Natural killer cell (primary cell): ENCODE measurements around the gene SMIM20. TPM values are rescaled to one million over a fixed set of nuclear protein-coding genes. Genes with fewer than 3 reads are reported as not detected.

ENCODE experiments used
- ATAC-seq, 3 donors: fragments of 150-1000 bp in 2 of 3; fragments of 200-7000 bp in 1 of 3; cut with Tn5 transposase; 1 replicate in 1 of 3; 2 replicates in 2 of 3; pipeline ENCODE4 v1.10.0; 2021; ENCODE audit warnings: mild to moderate bottlenecking in 2 of 3, moderate library complexity in 2 of 3
- DNase-seq, 2 donors: peaks; one replicate each; pipeline versions ENCODE4 v3.0.0 to v3.0.0-alpha.2; 2013 to 2021; ENCODE audit warnings: mixed read lengths in 1 of 2
- H3K27ac ChIP-seq: one replicate; pipeline ENCODE4 v1.5.1; 2013; ENCODE audit warnings: mild to moderate bottlenecking, low read length
- H3K27me3 ChIP-seq: one replicate; pipeline ENCODE4 v1.6.1; 2013; ENCODE audit warnings: low read length; ENCODE audit not compliant: control insufficient read depth, insufficient read depth
- H3K36me3 ChIP-seq: one replicate; pipeline ENCODE4 v1.6.1; 2013; ENCODE audit warnings: low read length; ENCODE audit not compliant: control insufficient read depth, insufficient read depth
- H3K4me1 ChIP-seq: one replicate; pipeline ENCODE4 v1.6.1; 2013; ENCODE audit warnings: low read length; ENCODE audit not compliant: control insufficient read depth, insufficient read depth
- H3K4me3 ChIP-seq: one replicate; pipeline ENCODE4 v1.5.1; 2013; ENCODE audit warnings: low read length
- H3K9me3 ChIP-seq: one replicate; pipeline ENCODE4 v1.6.1; 2013; ENCODE audit warnings: low read length; ENCODE audit not compliant: control insufficient read depth, insufficient read depth
- H3K27ac Mint-ChIP-seq, 2 donors: one replicate each; pipeline ENCODE4 v1.8.0; 2022; ENCODE audit warnings: mild to moderate bottlenecking in 2 of 2, mixed read lengths in 2 of 2, moderate library complexity in 1 of 2
- H3K27me3 Mint-ChIP-seq, 2 donors: one replicate each; pipeline ENCODE4 v1.8.0; 2022; ENCODE audit warnings: low read depth in 2 of 2, mixed read lengths in 2 of 2
- H3K36me3 Mint-ChIP-seq: one replicate; pipeline ENCODE4 v1.8.0; 2022; ENCODE audit warnings: mixed read lengths
- H3K4me1 Mint-ChIP-seq, 2 donors: one replicate each; pipeline ENCODE4 v1.8.0; 2022; ENCODE audit warnings: mixed read lengths in 2 of 2
- H3K4me3 Mint-ChIP-seq: one replicate; pipeline ENCODE4 v1.8.0; 2022; ENCODE audit warnings: mild to moderate bottlenecking, moderate library complexity, mixed read lengths
- H3K9me3 Mint-ChIP-seq, 2 donors: one replicate each; pipeline ENCODE4 v1.8.0; 2022; ENCODE audit warnings: mixed read lengths in 2 of 2
- CTCF ChIP-seq: fragments of 200-600 bp; IDR thresholded peaks from one replicate; pipeline ENCODE4 v1.8.0; 2022; ENCODE audit warnings: antibody characterized with exemption
- WGBS: methylation state at CpG from one replicate; pipeline ENCODE4 v1.1.7; 2013; ENCODE audit warnings: missing lambda C conversion rate; ENCODE audit not compliant: insufficient coverage; 5-methylcytosine and 5-hydroxymethylcytosine counted together
- intact Hi-C: fragments of 100-400 bp; cut with micrococcal nuclease; formaldehyde crosslinking; loops from one replicate; pipeline ENCODE4 v1.14.2; 2022
- total RNA-seq, 4 donors: library from RNA; stranded (reverse); fragments of 120-200 nt in 1 of 4; gene quantifications; one replicate each; pipeline versions ENCODE4 v1.2.3 to v1.2.4, GENCODE V29; 2013 to 2022

SMIM20 gene
- total RNA-seq, 3 donors from 2014 or later (not counting 1 experiment from before 2014, with no cell fraction given): 10.3 to 11.5 (median 10.3) TPM

GRCh38 chr4:25970226-25970675, 56.2 kb downstream of the SMIM20 start:
- Histone ChIP-seq H3K27ac (no peak overlapping the region), H3K4me3 (no peak overlapping the region), H3K27me3 (no peaks in the 10 kb centered on the region), H3K4me1 (peaks cover 14% of the 10 kb centered on the region), H3K9me3 (no peaks in the 10 kb centered on the region), H3K36me3 (no peaks in the 10 kb centered on the region)
- ATAC-seq (no peak), DNase-seq (no peak)
- Mint-ChIP-seq H3K27ac (no peak overlapping the region), H3K9me3 (no peaks in the 10 kb centered on the region), H3K27me3 (peaks cover 14 to 19% of the 10 kb centered on the region in 2 donors), H3K36me3 (no peaks in the 10 kb centered on the region), H3K4me3 (no peak overlapping the region), H3K4me1 (no peaks in the 10 kb centered on the region)
- 30% methylated on average over 13 of the region's 13 CpGs for WGBS
- no peak for TF ChIP-seq CTCF
- intact Hi-C loops: no loop called here

- Histone ChIP-seq H3K4me3 (no peak overlapping the region), H3K36me3 (no peaks in the 10 kb centered on the region), H3K27me3 (no peaks in the 10 kb centered on the region), H3K9me3 (no peaks in the 10 kb centered on the region), H3K4me1 (peaks cover 14% of the 10 kb centered on the region), H3K27ac (no peak overlapping the region)
- H3K36me3 Mint-ChIP-seq: no peaks in the 10 kb centered on the region
- H3K27ac Mint-ChIP-seq: no peak overlapping the region
- no peak for DNase-seq
- H3K4me3 Mint-ChIP-seq: no peak overlapping the region
- H3K4me1 Mint-ChIP-seq: no peaks in the 10 kb centered on the region
- H3K9me3 Mint-ChIP-seq: no peaks in the 10 kb centered on the region
- peaks cover 10 to 13% of the 10 kb centered on the region in 2 donors for H3K27me3 Mint-ChIP-seq
- WGBS: 94% methylated on average over 6 of the region's 6 CpGs
- intact Hi-C loops: no loop called here
- no peak for TF ChIP-seq CTCF
- ATAC-seq: peak in 1 of 3 donors; percentile 11
These were observed 56.8 kb downstream of the SMIM20 start for GRCh38 chr4:25970691-25971432.

- ATAC-seq: no peak
- Histone ChIP-seq H3K36me3 (no peaks in the 10 kb centered on the region), H3K4me1 (peaks cover 14% of the 10 kb centered on the region), H3K4me3 (no peak overlapping the region), H3K27me3 (no peaks in the 10 kb centered on the region), H3K27ac (no peak overlapping the region), H3K9me3 (no peaks in the 10 kb centered on the region)
- no peaks in the 10 kb centered on the region for H3K4me1 Mint-ChIP-seq
- DNase-seq: no peak
- no peak overlapping the region for H3K4me3 Mint-ChIP-seq
- no peaks in the 10 kb centered on the region for H3K9me3 Mint-ChIP-seq
- 91% methylated on average over 4 of the region's 4 CpGs for WGBS
- no peaks in the 10 kb centered on the region for H3K36me3 Mint-ChIP-seq
- no peak for TF ChIP-seq CTCF
- peaks cover 9 to 15% of the 10 kb centered on the region in 2 donors for H3K27me3 Mint-ChIP-seq
- intact Hi-C loops: no loop called here
- no peak overlapping the region for H3K27ac Mint-ChIP-seq
These were observed 58.3 kb downstream of the SMIM20 start for GRCh38 chr4:25972366-25972765.
